Measurements from ENCODE around the gene CHN1.

CHN1 gene

DNA sequence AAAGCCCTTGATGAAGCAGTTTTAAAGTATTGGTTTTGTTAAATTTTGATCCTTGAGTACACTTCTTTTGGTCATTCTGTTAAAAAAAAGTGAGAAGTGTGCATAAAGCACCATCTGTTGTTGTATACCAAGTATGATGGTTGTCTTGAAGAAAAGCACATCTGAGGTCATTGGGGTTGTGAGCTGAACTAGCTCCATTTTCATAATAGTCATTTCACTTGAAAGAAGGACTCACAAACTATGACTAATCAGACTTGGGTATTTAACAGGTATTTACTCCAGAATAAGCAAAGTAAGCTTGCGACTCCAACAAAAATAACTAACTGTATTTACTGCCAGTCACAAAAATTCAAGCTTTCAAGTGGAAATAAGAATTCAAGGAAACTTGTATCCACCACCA lies 35.1 kb downstream of the CHN1 start:
- DNase-seq, result no peak

DNA sequence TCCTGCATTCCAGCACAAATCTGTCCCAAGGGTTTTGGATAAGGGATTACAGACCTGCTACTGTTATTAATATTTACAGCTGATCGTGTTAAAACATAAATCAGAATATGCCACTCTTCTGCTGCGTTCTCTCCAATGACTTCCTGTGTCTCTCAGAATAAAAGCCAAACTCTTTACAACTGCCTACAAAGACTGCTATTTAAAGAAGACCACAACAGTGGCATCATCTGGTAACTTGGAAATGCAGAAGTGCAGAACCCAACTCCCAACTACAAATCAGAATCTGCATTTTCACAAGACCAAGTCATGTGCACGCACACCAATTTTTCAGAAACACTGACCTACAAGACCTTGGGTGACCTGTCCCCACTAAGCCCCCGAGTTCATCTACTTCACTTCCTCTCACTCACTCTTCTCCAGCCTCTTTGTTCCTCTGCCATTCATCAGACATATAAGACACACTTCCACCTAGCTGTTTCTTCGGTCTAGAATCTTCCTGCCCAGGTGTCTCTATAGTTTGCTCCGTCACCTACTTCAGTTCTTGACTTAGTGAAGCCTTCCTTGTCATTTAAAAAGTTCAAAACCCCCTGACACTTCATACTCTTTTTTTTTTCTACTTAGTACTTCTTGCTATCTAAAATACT lies 36.0 kb downstream of the CHN1 start:
- no peak for DNase-seq

DNA sequence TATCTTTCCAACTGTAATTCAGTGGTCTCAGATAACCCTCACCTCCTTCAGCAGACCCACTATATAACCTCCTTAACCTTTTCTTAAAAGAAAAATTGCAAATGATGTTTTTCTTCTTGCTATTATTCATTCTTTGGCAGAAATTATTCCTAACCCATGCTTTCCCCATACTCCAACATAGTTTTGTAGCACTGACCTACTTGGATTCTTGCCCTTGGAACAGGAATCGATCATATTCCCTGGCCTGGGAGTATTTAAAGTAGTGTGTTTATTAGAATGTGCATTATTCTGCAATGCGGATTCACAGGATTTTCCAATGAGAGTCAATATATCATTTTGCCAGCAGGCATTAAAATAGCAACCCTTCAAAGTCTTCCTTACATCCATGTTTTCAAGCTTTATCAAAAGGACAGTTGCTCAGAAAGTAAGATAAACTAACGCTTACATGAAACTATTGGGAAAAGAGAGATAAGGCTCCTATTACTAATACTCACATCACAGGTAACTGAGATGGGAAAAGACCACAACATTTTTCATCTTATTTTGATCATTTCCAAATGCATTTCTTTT lies 37.4 kb downstream of the CHN1 start:
- no peak for DNase-seq

DNA sequence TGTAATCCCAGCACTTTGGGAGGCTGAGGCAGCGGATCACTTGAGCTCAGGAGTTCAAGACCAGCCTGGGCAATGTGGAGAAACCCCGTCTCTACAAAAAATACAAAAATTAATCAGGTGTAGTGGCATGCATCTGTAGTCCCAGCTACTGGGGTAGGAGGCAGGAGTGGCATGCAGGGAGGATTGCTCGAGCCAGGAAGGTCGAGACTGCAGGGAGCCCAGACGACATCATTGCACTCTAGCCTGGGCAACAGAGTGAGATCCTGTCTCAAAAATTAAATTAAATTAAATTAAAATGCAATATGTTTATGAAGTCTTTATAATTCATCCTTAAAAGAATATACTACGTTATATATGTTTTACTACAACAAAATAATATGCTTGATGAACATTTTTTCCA lies 38.1 kb downstream of the CHN1 start:
- DNase-seq, result no peak

DNA sequence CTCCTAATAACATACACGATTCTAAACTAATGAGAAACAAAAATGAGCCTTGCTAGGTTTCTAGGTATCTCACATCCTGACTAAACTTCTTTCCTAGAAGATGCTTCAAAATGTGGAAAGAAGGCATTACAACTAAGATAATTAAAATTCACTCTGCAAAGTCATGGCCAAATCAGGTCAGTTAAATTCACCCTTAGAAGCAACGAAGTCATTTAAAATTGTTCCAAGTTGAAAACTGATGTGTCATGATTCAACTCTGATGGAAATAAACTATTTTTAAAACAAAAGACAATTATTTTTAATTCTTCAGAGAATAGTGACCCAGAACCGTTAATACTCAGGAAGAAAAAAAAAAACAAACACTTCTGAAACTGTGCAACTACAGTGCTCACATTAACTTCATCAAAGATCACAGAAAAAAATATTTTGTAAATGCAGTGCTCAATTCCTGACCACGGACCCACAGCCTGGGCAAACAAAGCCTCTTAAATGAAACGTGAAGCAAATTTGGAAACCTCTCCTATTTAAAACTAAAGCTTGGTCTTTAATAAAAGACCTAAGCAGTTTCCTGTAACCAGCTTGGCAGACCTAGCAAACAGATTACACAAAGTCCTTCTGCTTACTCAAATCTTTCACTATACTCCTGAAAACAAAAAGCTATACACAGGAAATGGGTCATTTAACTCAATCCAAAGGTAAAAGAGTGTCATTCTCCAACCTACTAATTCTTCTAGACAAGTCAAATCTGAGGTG lies 39.0 kb downstream of the CHN1 start:
- DNase-seq, result no peak

DNA sequence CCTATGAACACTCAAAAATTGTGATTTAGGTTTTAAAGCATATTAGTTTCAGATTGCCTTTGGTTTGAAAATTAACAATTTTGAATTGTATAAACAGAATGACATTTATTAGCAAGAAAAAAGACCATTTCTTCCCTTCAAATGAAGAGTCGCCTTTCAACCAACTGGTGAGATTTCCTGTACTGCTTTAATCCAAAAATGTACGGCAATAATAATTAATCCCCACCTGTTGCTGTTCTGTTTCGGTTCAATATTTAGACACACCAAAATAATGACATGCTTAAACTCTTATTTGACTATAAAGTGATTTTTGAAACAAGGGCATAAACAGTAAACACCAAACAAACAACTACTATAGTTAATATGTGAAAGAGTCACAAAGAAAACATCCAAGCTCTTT lies 39.6 kb downstream of the CHN1 start:
- DNase-seq, result no peak

DNA sequence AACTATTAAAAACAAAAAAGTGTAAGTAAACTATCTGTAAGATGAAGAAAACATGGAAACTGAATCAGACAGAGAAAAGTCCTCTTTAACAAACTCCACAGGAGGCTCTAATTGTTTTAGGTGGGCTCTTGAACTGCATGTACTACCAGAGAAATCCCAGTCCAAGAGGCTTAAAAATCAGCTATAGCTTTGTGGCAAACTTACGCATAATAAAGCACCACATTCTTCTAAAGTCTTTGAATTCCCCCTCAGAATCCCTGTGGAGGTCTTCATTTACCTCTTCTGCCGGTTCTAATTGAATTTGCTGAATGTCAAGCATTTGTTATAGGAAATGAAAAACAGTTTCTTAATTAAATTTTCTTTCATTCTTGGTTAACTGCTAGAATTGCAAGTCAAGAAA lies 40.8 kb downstream of the CHN1 start:
- no peak for DNase-seq

DNA sequence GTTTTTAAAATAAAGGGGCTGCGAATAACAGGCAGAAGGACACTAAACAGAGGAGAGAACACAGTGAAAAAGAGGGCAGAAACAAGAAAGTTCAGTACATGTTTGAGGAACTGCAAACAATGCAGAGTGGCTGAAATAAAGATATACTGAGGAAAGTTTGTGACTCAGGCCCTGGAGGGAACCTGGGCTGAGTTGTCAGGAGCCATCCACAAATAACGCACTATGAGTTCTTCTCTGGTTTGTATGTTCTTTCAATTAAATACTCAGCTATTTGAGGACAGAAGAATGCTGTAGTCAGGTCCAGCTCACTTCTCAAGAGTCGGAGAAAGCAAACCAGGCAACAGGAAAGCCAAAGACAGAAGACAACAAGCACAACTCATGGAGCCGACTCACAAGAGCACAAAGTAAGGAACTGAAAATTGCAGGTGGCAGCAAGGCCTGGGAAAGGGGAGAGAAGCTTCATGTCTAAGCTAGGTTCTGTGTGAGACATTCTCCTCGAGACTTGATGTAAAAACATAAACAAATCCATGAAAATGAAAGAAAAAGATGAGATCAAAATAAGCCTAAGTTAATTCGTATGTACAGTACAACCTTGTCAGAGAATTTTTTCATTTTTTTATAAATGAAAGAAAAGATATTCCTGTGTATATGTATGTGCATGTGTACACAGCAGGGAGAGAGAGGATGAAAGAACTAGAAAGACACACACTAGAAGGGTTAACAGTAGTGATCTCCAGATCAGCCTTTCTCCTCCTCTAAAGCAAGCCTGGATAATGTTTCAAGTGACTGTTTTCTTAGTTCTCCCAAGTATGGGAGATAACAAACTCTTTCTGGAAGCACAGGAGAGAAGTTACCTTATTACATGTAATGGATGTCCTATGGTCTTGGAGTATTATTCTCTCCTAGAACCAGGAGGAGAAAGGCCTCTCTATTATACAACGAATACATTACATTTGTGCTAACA lies 41.5 kb downstream of the CHN1 start:
- DNase-seq, result no peak

DNA sequence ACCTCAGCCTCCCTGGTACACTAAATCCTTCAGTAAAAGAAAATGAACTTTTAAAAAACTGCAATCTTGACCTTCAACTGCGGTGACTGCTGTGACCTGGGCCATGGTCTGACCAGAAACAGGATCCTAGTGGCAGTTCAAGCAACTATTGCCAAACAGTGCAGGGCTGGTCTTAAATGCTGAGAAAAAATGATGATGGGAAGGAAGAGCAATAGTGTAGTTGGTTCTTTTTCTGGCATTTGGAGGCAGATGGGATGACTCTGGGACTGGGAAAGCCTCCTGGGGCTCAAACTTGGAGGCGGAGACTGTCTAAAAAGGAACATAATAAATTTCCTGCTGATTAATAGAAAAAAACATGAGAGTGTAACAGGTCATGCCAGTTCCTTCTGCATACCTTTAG lies 45.4 kb downstream of the CHN1 start:
- DNase-seq, result no peak

DNA sequence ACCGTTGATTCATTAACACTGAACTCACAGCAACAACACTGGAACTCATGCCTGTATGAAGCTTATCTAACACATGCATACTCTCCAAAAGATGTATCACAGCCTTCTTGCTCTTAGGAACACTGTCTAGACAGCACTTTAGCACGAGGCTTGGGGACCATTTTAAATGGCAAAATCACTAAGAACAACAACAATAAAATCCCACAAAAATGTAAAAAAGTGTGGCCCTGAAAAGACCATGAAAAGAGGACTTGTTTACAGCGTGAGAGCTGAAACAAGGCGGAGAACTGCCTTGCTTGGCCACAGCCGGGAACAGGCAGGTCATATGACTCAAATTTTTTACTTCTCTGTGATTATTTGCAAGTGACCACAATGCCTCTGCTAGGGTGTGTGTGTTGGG lies 48.1 kb downstream of the CHN1 start:
- no peak for DNase-seq

DNA sequence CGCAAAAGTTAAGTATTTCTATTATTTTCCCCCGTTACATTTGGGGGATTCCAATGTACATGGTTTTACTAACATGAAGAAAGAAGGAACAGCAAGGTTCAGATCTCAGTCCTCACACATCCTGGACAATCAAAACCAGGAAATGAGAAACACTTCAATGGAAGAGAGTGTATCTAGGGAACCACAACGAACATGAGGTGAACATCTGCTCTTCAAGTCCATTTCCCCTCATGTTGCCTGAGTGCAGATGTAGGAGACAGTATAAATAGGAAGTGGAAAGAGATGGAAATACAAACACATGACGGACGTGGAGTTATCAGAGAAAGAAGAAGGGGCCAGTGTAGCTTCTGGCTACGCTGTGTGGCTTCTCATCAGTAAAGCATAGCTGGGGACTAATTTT lies 52.6 kb downstream of the CHN1 start:
- DNase-seq, result no peak

DNA sequence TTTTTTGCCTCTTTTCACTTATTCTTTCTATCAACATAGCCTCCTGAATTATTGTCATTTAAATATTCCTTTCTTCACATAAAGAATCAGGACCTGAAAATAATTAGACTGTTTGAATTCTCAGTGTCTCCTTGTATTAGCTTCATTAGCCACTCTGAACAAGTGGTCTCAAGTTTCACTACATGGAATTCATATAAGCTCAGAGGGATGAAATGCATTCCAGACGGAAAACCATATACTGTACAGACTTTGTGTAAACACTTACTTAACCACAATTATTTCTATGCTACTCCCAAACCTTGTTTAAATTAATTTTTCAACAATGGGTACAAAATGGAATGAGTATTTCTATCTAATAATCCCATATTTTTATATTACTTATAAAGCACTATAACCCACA lies 53.4 kb downstream of the CHN1 start:
- DNase-seq, result no peak

DNA sequence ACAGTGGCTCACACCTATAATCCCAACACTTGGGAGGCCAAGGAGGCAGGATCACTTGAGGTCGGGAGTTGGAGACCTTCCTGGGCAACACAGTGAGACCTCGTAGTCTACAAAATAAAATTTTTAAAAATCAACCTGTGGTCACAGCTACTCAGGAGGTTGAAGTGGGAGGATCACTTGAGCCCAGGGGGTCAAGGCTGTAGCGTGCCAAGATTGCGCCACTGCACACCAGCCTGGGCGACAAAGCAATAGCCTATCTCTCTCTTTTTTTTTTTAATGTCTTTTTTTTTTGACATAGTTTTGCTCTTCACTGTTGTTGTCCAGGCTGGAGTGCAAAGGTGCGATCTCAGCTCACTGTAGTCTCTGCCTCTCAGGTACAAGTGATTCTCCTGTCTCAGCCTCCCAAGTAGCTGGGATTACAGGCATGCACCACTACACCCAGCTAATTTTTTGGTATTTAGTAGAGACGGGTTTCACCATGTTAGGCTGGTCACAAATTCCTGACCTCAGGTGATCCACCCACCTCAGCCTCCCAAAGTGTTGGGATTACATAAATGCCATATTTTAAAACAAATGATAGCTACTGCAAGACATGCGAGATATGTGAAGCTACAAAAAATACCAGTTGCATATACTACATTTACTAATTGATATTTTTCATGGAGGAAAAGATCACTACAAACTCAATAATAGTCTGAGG lies 55.0 kb downstream of the CHN1 start:
- DNase-seq, result no peak

DNA sequence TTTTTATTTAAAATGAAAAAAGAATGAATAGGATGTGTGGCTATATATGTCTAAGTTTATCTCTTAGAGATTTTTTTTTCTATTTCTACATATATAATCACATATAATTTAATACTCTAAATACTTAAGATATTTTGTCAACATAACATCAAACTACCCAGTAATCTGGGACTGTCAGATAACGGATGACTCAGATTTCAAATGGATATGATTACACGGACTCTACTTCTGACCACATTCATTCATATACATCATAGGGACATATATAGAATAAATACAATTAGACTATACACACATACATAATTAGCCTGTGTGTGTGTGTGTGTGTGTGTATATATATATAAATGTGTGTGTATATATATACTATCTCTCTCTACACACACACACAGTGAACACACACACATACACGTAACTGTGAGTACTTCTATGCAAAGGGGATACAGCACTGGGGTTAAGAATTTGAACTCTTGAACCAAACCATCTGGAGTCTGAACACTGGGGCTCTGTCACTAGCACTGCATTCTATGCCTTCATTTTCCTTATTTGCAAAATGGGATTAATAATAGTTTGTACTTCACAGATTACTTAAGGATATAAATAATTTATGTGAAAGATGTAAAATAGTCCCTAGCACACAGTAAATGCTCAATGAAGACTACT lies 59.5 kb downstream of the CHN1 start:
- DNase-seq, result no peak

DNA sequence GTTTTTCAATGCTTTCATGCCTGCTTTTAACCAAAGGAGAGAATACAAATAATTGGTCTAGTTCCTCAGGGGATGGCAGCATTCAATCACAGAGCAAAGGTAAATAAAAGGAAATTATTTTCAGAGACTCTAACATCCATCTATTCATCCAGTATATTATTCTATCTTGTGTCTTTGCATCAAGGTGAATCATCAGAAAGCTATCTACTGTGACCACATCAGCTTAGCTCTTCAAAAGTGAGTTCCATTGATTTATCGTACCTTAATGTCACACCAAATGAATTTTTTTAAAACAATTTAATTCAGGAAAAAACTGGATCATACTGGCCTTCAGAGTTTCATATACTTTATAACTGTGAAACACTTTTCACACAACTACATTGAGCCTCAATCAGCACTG lies 66.1 kb downstream of the CHN1 start:
- no peak for DNase-seq

DNA sequence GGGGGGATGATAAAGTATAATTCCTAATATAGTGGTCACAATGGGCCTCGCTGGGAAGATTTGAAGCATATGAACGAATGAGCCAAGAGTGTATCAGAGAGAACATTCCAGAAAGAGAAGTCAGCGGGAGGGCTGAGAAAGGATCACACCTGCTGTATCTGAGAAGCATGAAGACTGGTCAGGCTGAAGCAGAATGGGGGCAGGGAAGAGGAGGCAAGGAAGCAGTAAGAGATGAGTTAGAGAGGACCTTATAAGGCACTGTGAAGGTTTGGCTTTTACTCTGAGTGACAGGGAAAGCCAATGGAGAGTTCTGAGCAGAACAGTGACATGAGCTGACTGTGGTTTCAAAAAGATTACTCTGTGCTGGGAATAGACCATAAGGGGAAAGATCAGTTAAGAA lies 73.5 kb downstream of the CHN1 start:
- DNase-seq, result no peak

DNA sequence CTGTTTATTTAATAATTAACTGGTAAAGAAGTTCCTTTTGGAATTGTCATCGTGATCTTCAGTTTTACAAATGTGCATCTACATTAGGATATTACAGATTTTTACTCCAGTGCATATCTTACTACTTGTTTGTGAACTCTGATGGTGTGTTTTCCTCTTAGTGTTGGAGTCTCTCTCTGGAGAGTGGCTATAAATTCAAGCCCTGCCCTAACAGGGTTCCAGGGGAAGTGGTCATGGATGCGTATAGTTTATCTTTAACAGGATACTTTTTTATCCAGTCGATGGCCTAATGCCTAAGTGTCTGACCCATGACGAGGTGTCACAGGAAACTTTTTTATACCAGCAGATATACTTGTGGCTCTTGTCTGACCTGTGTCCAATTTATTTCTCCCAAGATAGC lies 75.4 kb downstream of the CHN1 start:
- no peak for DNase-seq

DNA sequence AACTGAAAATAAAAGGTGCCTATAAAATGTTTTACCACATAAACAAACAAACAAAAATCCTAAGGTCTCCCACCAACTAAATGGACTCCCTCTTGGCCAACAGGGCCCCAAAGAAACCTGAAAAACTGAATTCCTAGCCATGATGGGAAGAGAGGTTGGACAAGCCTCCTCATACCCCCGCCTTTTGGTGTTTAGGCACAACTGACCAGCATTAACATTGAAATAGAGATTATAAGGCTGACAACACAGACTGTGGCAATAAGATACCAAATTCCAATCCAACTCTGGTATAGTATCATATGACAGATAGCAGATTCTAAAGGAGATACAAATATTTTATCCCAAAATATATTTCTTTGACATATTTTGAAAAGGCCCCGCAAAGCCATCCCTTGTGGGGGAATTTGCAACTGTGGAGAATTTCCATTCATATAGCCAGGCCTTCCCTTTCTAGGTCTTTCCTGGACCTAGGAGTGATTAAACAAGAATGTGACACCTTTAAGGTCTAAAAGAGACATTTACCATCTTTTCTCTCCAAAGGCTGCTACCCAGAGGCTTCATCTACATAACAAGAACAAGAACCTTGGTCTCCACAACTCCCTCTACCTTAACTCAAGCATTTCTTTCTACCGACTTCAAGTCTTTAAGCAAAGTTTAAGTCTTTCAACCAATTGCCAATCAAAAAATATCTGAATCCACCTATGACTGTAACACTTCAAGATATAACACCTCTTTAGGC lies 80.0 kb downstream of the CHN1 start:
- DNase-seq, result no peak

DNA sequence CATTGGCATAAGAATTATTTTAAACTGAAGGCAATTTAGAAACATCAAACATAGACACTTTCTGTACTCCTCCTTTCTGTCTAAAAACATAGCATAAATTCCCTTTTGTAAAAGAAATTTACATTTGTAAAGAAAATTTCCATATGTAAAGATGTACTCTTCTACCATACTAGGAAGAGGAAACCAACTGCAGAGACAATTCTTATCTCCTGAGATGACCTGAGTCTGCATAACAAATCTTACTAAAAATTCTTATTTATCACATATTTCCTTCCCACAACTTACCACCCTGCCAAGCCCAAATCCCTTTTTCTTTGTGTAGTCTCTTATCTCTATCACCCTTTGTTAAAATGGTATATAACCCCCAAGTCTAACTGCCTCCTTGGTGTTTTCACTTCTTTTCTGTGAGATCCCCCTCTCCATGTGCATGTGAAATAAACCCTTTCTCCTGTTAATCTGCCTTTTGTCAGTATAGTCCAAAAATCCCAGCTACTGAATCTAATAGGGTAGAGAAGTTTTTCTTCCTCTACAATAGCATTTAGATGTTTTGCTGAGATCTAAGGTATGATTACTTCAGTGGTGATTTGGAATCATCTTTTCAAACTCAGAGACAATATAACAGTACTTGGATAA lies 81.0 kb downstream of the CHN1 start:
- DNase-seq, result no peak

DNA sequence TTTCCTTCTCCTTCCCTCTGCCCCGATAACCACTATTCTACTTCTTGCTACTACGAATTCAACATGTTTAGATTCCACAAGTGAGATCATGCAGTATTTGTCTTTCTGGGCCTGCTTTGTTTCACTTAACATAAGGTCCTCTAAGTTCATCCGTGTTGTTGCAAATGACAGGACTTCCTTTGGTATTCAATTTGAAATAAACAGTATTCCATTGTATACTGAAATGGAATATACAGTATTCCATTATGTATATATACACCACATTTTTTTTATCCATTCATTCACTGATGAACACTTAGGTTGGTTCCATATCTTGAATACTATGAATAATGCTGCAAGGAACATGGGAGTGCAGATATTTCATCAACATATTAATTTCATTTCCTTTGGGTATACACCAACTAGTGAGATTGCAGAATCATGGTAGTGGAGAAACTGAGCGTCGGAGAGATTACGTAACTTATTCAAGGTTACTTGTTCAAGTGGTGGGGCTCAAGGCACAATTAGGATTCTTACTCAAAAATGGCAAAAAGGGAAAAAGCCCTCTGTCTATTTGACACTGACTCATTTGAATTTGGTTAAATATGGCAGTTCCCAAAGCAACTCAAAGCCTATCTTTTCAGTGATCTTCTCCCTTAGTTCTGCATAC lies 85.1 kb downstream of the CHN1 start:
- no peak for DNase-seq
